GM12878 (cell line): Measurements from ENCODE around the gene ATP5ME. TPM values are rescaled to one million over a fixed set of nuclear protein-coding genes. Genes with fewer than 3 reads are reported as not detected.

Source experiments
- ATAC-seq: fragments of 200-7000 bp; cut with Tn5 transposase; 3 replicates; pipeline ENCODE4 v1.9.1; 2020; ENCODE audit warnings: mild to moderate bottlenecking, moderate library complexity
- BruUV-seq: library from RNA; stranded (reverse); fragments of 400-500 nt; replicated peaks from 2 replicates; lab custom pipeline; 2021; lab: Mats Ljungman, UMichigan
- CTCF ChIA-PET: fragments of 300-600 bp; sonication (Branson Sonifier 250); formaldehyde crosslinking; extraction: SDS; loops from one replicate; lab custom pipeline; 2021; ENCODE audit warnings: inconsistent platforms; lab: Yijun Ruan, JAX
- POLR2A ChIA-PET: fragments of 350-600 bp; formaldehyde crosslinking; extraction: SDS; loops from one replicate; lab custom pipeline; 2021; ENCODE audit warnings: inconsistent platforms; lab: Charles Lee
- RAD21 ChIA-PET: fragments of 300-600 bp; sonication (Branson Sonifier 250); formaldehyde crosslinking; loops from one replicate; lab custom pipeline; 2023; ENCODE audit warnings: antibody characterized with exemption; ENCODE audit not compliant: unreplicated experiment; lab: Charles Lee
- SMC1A ChIA-PET: fragments of 300-600 bp; sonication (Branson Sonifier 250); formaldehyde crosslinking; loops from one replicate; lab custom pipeline; 2023; ENCODE audit not compliant: unreplicated experiment, uncharacterized antibody; lab: Charles Lee
- DNase-seq: peaks from one replicate; pipeline ENCODE4 v3.0.0-alpha.2; 2011; ENCODE audit warnings: low read depth, low spot score
- FAIRE-seq: peaks from 3 replicates; lab custom pipeline; 2011; peaks lifted over from hg19 to GRCh38; lab: Jason Lieb, UNC
- H2AFZ ChIP-seq: 2 replicates; pipeline ENCODE4 v1.6.0; 2011; ENCODE audit warnings: low read depth, low read length, control low read depth; ENCODE audit not compliant: control insufficient read depth
- H3K27ac ChIP-seq: 2 replicates; pipeline ENCODE4 v1.5.1; 2011; ENCODE audit warnings: control low read depth; ENCODE audit not compliant: control insufficient read depth, insufficient read depth
- H3K27me3 ChIP-seq, 2 experiments: replicated peaks in 1 of 2; 2 replicates each; pipeline versions ENCODE4 v1.6.0 to v1.6.1; 2011; ENCODE audit warnings: low read length in 1 of 2; ENCODE audit not compliant: control insufficient read depth in 2 of 2, insufficient read depth in 2 of 2
- H3K36me3 ChIP-seq, 2 experiments: 2 replicates each; pipeline ENCODE4 v1.5.1; 2011; ENCODE audit warnings: low read length in 1 of 2; ENCODE audit not compliant: control insufficient read depth in 2 of 2, insufficient read depth in 2 of 2
- H3K4me1 ChIP-seq: 2 replicates; pipeline ENCODE4 v1.6.1; 2011; ENCODE audit warnings: mild to moderate bottlenecking, low read length, moderate library complexity, mixed read lengths; ENCODE audit not compliant: control insufficient read depth, insufficient read depth
- H3K4me2 ChIP-seq: 2 replicates; pipeline ENCODE4 v1.6.0; 2011; ENCODE audit warnings: control low read depth; ENCODE audit not compliant: control insufficient read depth, insufficient read depth
- H3K4me3 ChIP-seq: fragments of 200-600 bp; sonication (generic); 2 replicates; pipeline ENCODE4 v1.5.1; 2016
- H3K79me2 ChIP-seq: 2 replicates; pipeline ENCODE4 v1.6.0; 2011; ENCODE audit warnings: low read length; ENCODE audit not compliant: control insufficient read depth, insufficient read depth
- H3K9ac ChIP-seq: 2 replicates; pipeline ENCODE4 v1.8.0; 2011; ENCODE audit warnings: low read length, control low read depth, mixed read lengths; ENCODE audit not compliant: control insufficient read depth, insufficient read depth
- H3K9me3 ChIP-seq: replicated peaks from 3 replicates; pipeline ENCODE4 v1.5.1; 2011; ENCODE audit warnings: mild to moderate bottlenecking, low read length; ENCODE audit not compliant: control insufficient read depth, insufficient read depth
- H4K20me1 ChIP-seq: 2 replicates; pipeline ENCODE4 v1.6.0; 2011; ENCODE audit not compliant: control insufficient read depth, insufficient read depth
- LARP7 ChIP-seq: fragments of 450-650 bp; IDR thresholded peaks from 2 replicates; pipeline ENCODE4 v1.6.1; 2017; ENCODE audit warnings: mild to moderate bottlenecking
- MYC ChIP-seq: IDR thresholded peaks from 2 replicates; pipeline ENCODE4 v1.6.1; 2011; ENCODE audit warnings: mild to moderate bottlenecking, low read length, moderate library complexity, inconsistent platforms; ENCODE audit not compliant: insufficient read depth, insufficient replicate concordance, insufficient read length, severe bottlenecking
- NR2F1 ChIP-seq: fragments of 450-650 bp; conservative IDR thresholded peaks from 2 replicates; pipeline ENCODE4 v1.6.1; 2017; ENCODE audit warnings: mild to moderate bottlenecking
- RCOR1 ChIP-seq: conservative IDR thresholded peaks from 2 replicates; pipeline ENCODE4 v1.6.1; 2012; ENCODE audit warnings: low read depth, low read length, improper control_type of control experiment
- SPI1 ChIP-seq: IDR thresholded peaks from 2 replicates; pipeline ENCODE4 v1.6.1; 2011; ENCODE audit warnings: low read depth, mild to moderate bottlenecking, low read length, moderate library complexity, borderline replicate concordance; ENCODE audit not compliant: insufficient read depth
- STAT1 ChIP-seq: fragments of 450-650 bp; conservative IDR thresholded peaks from 2 replicates; pipeline ENCODE4 v1.6.1; 2014; ENCODE audit warnings: antibody characterized with exemption, mild to moderate bottlenecking
- SUZ12 ChIP-seq: fragments of 200-600 bp; sonication (generic); IDR thresholded peaks from one replicate; pipeline ENCODE4 v1.6.1; 2018; ENCODE audit warnings: antibody characterized with exemption, mild to moderate bottlenecking; ENCODE audit not compliant: unreplicated experiment
- TCF12 ChIP-seq: IDR thresholded peaks from 2 replicates; pipeline ENCODE4 v1.6.1; 2011; ENCODE audit warnings: low read depth, mild to moderate bottlenecking, low read length
- WGBS: methylation state at CpG from one replicate; pipeline ENCODE4 v1.1.6; 2016; ENCODE audit warnings: low lambda C conversion rate; ENCODE audit not compliant: insufficient replicate concordance, insufficient coverage; ENCODE audit errors: missing lambda C conversion rate; 5-methylcytosine and 5-hydroxymethylcytosine counted together
- in situ Hi-C: fragments of 300-500 bp; cut with MboI; formaldehyde crosslinking; loops from 9 replicates; pipeline ENCODE4 v1.14.3; 2018; ENCODE audit warnings: mixed read lengths
- intact Hi-C: fragments of 100-400 bp; cut with micrococcal nuclease; formaldehyde crosslinking; loops from one replicate; pipeline ENCODE4 v1.14.2; 2022; ENCODE audit not compliant: unreplicated experiment
- polyA plus RNA-seq, 11 experiments: library from polyadenylated mRNA; depleted of rRNA in 4 of 11; unstranded in 6 of 11; stranded (reverse) in 5 of 11; fragments of >200 nt; fragmentation: Nextera tagmentation in 4 of 11; fragmentation: Illumina TruSeq in 1 of 11; extraction: Ambion mirVana in 4 of 11; extraction: Trizol in 1 of 11; gene quantifications; 1 replicate in 1 of 11; 2 replicates in 10 of 11; pipeline versions ENCODE4 v1.2.1 to v1.2.3, GENCODE V29; 2011 to 2016; ENCODE audit warnings: inconsistent platforms in 2 of 11, missing spikeins in 2 of 11, low read depth in 1 of 11
- total RNA-seq, 4 experiments: library from RNA; depleted of rRNA in 3 of 4; stranded (reverse); fragments of >200 nt in 3 of 4; fragmentation: Illumina TruSeq in 1 of 4; extraction: Trizol in 1 of 4; gene quantifications; 2 replicates each; pipeline versions ENCODE4 v1.2.1 to v1.2.3, GENCODE V29; 2013 to 2021
- TF ChIP-seq, protein P1 (sequence below): IDR thresholded peaks from 2 replicates; pipeline ENCODE4 v1.6.1; 2011; ENCODE audit warnings: borderline replicate concordance, low read depth, mild to moderate bottlenecking, moderate library complexity, mixed read lengths, low read length; ENCODE audit not compliant: insufficient read depth; ENCODE audit errors: extremely low read length
- TF ChIP-seq, protein P2 (sequence below): IDR thresholded peaks from 2 replicates; pipeline ENCODE4 v1.6.1; 2012; ENCODE audit warnings: mild to moderate bottlenecking, low read depth, low read length

Gene ATP5ME
- total and polyA plus RNA-seq, 10 of the 15 experiments (the other 5 are each of a cell fraction or from before 2014, with no cell fraction given), result 279 to 2,374 (median 509) TPM

DNA sequence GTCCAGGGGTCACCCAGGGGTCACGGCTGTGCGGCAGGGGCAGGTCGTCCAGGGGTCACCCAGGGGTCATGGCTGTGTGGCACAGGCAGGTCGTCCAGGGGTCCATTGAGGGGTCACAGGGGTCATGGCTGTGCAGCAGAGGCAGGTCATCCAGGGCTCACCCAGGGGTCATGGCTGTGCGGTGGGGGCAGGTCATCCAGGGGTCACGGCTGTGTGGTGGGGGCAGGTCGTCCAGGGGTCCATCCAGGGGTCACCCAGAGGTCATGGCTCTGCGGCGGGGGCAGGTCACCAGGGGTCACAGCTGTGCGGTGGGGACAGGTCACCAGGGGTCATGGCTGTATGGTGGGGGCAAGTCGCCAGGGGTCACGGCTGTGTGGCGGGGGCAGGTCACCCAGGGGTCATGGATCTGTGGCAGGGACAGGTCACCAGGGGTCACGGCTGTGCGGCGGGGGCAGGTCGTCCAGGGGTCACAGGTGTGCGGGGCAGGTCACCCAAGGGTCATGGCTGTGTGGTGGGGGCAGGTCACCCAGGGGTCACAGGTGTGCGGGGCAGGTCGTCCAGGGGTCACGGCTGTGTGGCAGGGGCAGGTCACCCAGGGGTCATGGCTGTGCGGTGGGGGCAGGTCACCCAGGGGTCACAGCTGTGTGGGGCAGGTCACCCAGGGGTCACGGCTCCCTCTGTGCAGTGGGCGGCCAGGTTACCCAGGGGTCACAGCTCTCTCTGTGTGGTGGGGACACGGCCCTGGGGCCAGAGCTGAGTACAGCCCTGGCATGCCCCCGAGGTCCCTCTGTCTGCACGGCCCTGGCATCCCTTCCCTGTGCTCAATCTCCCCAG lies 16.0 kb downstream of the ATP5ME start:
- no TSS peak for BruUV-seq
- TF ChIP-seq NR2F1, result 0 out of 2 replicates have a peak, but pooled peaks have one; percentile 46
- TF ChIP-seq, protein P1, sequence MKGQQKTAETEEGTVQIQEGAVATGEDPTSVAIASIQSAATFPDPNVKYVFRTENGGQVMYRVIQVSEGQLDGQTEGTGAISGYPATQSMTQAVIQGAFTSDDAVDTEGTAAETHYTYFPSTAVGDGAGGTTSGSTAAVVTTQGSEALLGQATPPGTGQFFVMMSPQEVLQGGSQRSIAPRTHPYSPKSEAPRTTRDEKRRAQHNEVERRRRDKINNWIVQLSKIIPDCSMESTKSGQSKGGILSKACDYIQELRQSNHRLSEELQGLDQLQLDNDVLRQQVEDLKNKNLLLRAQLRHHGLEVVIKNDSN, result no peak

DNA sequence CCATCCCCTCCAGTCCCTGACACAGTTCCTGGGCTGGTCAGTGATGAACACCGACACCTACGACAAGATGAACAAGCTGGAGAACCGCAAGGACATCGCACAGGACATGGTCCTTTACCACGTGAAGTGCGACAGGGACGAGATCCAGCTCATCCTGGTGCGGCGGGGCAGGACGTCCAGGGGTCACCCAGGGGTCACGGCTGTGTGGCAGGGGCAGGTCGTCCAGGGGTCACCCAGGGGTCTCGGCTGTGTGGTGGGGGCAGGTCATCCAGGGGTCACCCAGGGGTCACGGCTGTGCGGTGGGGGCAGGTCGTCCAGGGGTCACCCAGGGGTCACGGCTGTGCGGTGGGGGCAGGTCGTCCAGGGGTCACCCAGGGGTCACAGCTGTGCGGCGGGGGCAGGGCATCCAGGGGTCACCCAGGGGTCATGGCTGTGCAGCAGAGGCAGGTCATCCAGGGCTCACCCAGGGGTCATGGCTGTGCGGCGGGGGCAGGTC lies 16.7 kb downstream of the ATP5ME start:
- H2AFZ ChIP-seq, result no peak overlapping the region
- FAIRE-seq (no peak), ATAC-seq (no peak), DNase-seq (no peak)
- in situ Hi-C loops (no loop called here), intact Hi-C loops (no loop called here)
- H3K4me2 ChIP-seq, result no peak overlapping the region
- no peaks in the 10 kb centered on the region for H3K36me3 ChIP-seq
- SMC1A ChIA-PET, result no interaction called here
- no peak overlapping the region for H3K4me3 ChIP-seq
- POLR2A ChIA-PET, result no interaction called here
- no peaks in the 10 kb centered on the region; the same call in 2 of the 3 replicates for H3K9me3 ChIP-seq
- BruUV-seq, result no TSS peak
- CTCF ChIA-PET, result no interaction called here
- H3K79me2 ChIP-seq, result no peaks in the 10 kb centered on the region
- no peak overlapping the region for H3K27ac ChIP-seq
- H4K20me1 ChIP-seq, result no peaks in the 10 kb centered on the region
- RAD21 ChIA-PET, result no interaction called here
- WGBS, result 83% methylated on average over 23 of the region's 23 CpGs
- no peaks in the 10 kb centered on the region for H3K27me3 ChIP-seq
- no peaks in the 10 kb centered on the region for H3K4me1 ChIP-seq
- no peak overlapping the region for H3K9ac ChIP-seq
- TF ChIP-seq LARP7 (no peak), TCF12 (no peak), STAT1 (no peak), SUZ12 (no peak), RCOR1 (no peak), MYC (no peak), SPI1 (no peak)
- TF ChIP-seq, protein P2, sequence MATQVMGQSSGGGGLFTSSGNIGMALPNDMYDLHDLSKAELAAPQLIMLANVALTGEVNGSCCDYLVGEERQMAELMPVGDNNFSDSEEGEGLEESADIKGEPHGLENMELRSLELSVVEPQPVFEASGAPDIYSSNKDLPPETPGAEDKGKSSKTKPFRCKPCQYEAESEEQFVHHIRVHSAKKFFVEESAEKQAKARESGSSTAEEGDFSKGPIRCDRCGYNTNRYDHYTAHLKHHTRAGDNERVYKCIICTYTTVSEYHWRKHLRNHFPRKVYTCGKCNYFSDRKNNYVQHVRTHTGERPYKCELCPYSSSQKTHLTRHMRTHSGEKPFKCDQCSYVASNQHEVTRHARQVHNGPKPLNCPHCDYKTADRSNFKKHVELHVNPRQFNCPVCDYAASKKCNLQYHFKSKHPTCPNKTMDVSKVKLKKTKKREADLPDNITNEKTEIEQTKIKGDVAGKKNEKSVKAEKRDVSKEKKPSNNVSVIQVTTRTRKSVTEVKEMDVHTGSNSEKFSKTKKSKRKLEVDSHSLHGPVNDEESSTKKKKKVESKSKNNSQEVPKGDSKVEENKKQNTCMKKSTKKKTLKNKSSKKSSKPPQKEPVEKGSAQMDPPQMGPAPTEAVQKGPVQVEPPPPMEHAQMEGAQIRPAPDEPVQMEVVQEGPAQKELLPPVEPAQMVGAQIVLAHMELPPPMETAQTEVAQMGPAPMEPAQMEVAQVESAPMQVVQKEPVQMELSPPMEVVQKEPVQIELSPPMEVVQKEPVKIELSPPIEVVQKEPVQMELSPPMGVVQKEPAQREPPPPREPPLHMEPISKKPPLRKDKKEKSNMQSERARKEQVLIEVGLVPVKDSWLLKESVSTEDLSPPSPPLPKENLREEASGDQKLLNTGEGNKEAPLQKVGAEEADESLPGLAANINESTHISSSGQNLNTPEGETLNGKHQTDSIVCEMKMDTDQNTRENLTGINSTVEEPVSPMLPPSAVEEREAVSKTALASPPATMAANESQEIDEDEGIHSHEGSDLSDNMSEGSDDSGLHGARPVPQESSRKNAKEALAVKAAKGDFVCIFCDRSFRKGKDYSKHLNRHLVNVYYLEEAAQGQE, result no peak

More for the DNA sequence above, 16.0 kb downstream of the ATP5ME start:
- RAD21 ChIA-PET, result no interaction called here
- CTCF ChIA-PET, result no interaction called here
- H3K4me3 ChIP-seq, result no peak overlapping the region
- H3K36me3 ChIP-seq, result no peaks in the 10 kb centered on the region
- no peaks in the 10 kb centered on the region for H3K27me3 ChIP-seq
- POLR2A ChIA-PET, result no interaction called here
- no peak overlapping the region for H2AFZ ChIP-seq
- in situ Hi-C loops (no loop called here), intact Hi-C loops (no loop called here)
- H3K4me1 ChIP-seq, result no peaks in the 10 kb centered on the region
- SMC1A ChIA-PET, result no interaction called here
- H3K79me2 ChIP-seq, result no peaks in the 10 kb centered on the region
- no peak overlapping the region for H3K4me2 ChIP-seq
- H3K9ac ChIP-seq, result no peak overlapping the region
- H3K9me3 ChIP-seq, result no peaks in the 10 kb centered on the region; the same call in 2 of the 3 replicates
- H4K20me1 ChIP-seq, result no peaks in the 10 kb centered on the region
- DNase-seq, result no peak
- no peak overlapping the region for H3K27ac ChIP-seq
- 67% methylated on average over 27 of the region's 27 CpGs for whole genome bisulfite sequencing
- ATAC-seq, result no peak
- FAIRE-seq, result no peak
